GM12864 (cell line): ENCODE results near the gene EPHX1.
"Not testable (repeated sequence)": the region's sequence is repeated elsewhere in the genome, so short reads cannot be mapped to it uniquely, and the experiment has no call there.

Source experiments
- DNase-seq: peaks from one replicate; pipeline ENCODE4 v3.0.0-alpha.2; 2011; ENCODE audit warnings: low read depth
- H3K4me3 ChIP-seq: 2 replicates; pipeline ENCODE4 v1.5.1; 2011; ENCODE audit warnings: mild to moderate bottlenecking, low read depth, low read length, control low read depth
- TF ChIP-seq, protein P1 (sequence below): IDR thresholded peaks from 2 replicates; pipeline ENCODE4 v1.5.1; 2011; ENCODE audit warnings: low read depth, mild to moderate bottlenecking, moderate library complexity, low read length, control low read depth, inconsistent platforms; ENCODE audit errors: missing control alignments

EPHX1 gene

DNA sequence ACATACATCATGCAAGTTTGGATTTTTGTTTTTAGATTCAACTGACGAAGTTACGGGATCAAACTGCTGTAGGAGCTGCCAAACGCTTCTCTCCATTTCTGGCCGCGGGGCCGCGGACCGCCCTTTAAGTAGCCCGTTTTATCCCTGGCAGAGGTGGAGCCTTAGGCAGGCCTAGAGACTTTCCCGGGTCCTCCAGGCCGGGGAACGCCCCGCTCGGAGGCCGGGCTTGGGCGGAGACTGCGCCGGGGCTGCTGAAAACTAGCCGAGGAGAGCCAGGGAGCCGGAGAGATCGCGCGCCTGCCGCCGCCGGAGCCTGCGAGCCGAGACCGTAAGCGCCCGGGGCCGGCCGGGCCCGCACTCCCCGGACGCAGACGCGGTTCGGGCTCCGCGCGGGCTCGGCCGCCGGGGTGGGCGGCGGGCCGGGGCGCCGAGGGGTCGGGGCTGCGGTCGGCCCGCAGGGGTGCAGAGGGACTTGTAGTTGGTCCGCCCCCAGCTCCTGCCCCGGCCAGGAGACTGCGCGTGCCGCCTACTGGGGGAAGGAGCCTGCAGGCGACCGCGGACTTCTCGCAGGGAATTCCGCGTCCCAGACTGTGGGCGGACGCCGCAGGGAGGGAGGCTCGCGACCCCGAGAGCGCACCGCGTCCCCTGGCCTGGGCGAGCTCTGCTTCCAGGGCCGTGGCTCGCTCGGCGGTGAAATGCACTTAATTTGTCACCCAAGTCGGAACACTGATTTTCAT lies at the start of gene EPHX1:
Gene EPHX1, plus strand, starts transcription at position 283 of the 737 bp plus-strand sequence. CDS start 18,606 bp downstream, outside the sequence.
- H3K4me3 ChIP-seq = peak within 1 kb of the TSS; percentile 44
- TF ChIP-seq, protein P1, sequence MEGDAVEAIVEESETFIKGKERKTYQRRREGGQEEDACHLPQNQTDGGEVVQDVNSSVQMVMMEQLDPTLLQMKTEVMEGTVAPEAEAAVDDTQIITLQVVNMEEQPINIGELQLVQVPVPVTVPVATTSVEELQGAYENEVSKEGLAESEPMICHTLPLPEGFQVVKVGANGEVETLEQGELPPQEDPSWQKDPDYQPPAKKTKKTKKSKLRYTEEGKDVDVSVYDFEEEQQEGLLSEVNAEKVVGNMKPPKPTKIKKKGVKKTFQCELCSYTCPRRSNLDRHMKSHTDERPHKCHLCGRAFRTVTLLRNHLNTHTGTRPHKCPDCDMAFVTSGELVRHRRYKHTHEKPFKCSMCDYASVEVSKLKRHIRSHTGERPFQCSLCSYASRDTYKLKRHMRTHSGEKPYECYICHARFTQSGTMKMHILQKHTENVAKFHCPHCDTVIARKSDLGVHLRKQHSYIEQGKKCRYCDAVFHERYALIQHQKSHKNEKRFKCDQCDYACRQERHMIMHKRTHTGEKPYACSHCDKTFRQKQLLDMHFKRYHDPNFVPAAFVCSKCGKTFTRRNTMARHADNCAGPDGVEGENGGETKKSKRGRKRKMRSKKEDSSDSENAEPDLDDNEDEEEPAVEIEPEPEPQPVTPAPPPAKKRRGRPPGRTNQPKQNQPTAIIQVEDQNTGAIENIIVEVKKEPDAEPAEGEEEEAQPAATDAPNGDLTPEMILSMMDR = peak; percentile 22
- peak; percentile 24 for DNase-seq

- DNase-seq = no peak
- TF ChIP-seq, protein P1 = no peak
- no peak overlapping the region for H3K4me3 ChIP-seq
Measured at GRCh38 chr1:225760531-225760930, 49.4 kb upstream of the EPHX1 start.

DNA sequence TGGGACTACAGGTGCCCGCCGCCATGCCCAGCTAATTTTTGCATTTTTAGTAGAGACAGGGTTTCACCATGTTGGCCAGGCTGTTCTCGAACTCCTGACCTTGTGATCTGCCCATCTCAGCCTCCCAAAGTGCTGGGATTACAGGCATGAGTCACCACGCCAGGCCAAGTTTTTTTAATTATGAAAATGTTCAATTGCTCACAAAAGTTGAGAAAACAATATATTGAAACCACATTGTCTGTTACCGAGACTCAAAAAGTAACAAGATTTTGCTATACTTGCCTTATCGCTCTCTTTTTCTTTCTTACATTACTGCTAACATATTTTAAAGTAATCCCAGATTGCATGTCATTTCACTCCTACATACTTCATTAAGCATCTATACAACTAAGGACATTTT lies 48.5 kb upstream of the EPHX1 start:
- not testable (repeated sequence) for DNase-seq, H3K4me3 ChIP-seq

DNA sequence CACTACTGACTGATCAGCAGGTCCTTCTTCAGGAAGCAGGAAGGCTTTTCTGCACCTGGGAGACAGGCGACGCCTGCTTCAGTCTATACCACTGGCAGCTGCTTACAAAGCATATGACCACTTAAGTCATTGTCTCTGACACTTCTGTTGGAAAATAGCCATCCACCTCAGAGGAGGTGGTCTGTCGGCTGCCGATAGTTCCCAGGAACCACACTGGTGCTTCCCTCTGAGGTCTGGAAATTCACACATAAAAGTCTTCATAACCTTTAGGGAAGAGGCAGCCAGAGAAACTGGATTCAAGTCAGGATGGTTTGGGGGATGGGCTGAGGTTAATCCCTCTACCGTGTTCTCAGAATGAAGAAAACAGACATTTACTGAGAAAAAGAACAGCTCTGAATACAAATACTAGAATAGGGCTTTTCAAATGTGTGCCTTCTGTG lies 47.9 kb upstream of the EPHX1 start:
- DNase-seq = no peak
- TF ChIP-seq, protein P1 = no peak
- no peak overlapping the region for H3K4me3 ChIP-seq

GRCh38 chr1:225762444-225762843 lies 47.5 kb upstream of the EPHX1 start:
- TF ChIP-seq, protein P1 = no peak
- DNase-seq = no peak
- no peak overlapping the region for H3K4me3 ChIP-seq

GRCh38 chr1:225763716-225764548 lies 46.0 kb upstream of the EPHX1 start:
- TF ChIP-seq, protein P1 = no peak
- no peak for DNase-seq
- no peak overlapping the region for H3K4me3 ChIP-seq

GRCh38 chr1:225765982-225766674 lies 43.8 kb upstream of the EPHX1 start:
- no peak overlapping the region for H3K4me3 ChIP-seq
- TF ChIP-seq, protein P1 = no peak
- no peak for DNase-seq
